PC-3 (cell line): ENCODE measurements around the gene AVL9. TPM values are rescaled to one million over a fixed set of nuclear protein-coding genes. Genes with fewer than 3 reads are reported as not detected.
A peak's percentile ranks its signal among the peaks of the same experiment; 100 is the strongest.

Experiments
- ATAC-seq: fragments of 200-7000 bp; cut with Tn5 transposase; 2 replicates; pipeline ENCODE4 v1.9.1; 2020; ENCODE audit warnings: mild to moderate bottlenecking, moderate library complexity
- Bru-seq: library from RNA; stranded (reverse); fragments of 400-500 nt; gene quantifications from one replicate; lab custom pipeline; 2021; lab: Mats Ljungman, UMichigan
- BruChase-seq, 2 experiments: library from RNA; stranded (reverse); fragments of 400-500 nt; gene quantifications; one replicate each; lab custom pipeline; 2021; lab: Mats Ljungman, UMichigan
- BruUV-seq: library from RNA; stranded (reverse); fragments of 400-500 nt; replicated peaks from 2 replicates; lab custom pipeline; 2021; lab: Mats Ljungman, UMichigan
- CTCF ChIA-PET: fragments of 300-600 bp; sonication (Branson Sonifier 250); formaldehyde crosslinking; loops from one replicate; lab custom pipeline; 2022; ENCODE audit warnings: antibody characterized with exemption; lab: Charles Lee
- POLR2A ChIA-PET: fragments of 300-600 bp; sonication (Branson Sonifier 250); formaldehyde crosslinking; loops from one replicate; lab custom pipeline; 2022; ENCODE audit warnings: antibody characterized with exemption; ENCODE audit not compliant: unreplicated experiment; lab: Charles Lee
- DNase-seq: peaks from one replicate; pipeline ENCODE4 v3.0.0-alpha.2; 2015
- H2AFZ ChIP-seq: fragments of 300-600 bp; sonication (generic); 2 replicates; pipeline ENCODE4 v1.6.0; 2016; ENCODE audit warnings: antibody characterized with exemption, low read length
- H3F3A ChIP-seq: fragments of 300-600 bp; sonication (generic); one replicate; pipeline ENCODE4 v1.6.0; 2017; ENCODE audit warnings: antibody characterized with exemption, low read length, control low read depth, mild to moderate bottlenecking; ENCODE audit not compliant: unreplicated experiment
- H3K27ac ChIP-seq: fragments of 300-600 bp; sonication (generic); 2 replicates; pipeline ENCODE4 v1.5.1; 2016; ENCODE audit warnings: mild to moderate bottlenecking, low read length
- H3K27me3 ChIP-seq: fragments of 300-600 bp; sonication (generic); 2 replicates; pipeline ENCODE4 v1.6.1; 2016; ENCODE audit warnings: low read length, mixed read lengths
- H3K36me3 ChIP-seq: fragments of 300-600 bp; sonication (generic); 2 replicates; pipeline ENCODE4 v1.6.1; 2016; ENCODE audit warnings: low read depth, mixed run types, low read length, mixed read lengths
- H3K4me1 ChIP-seq: fragments of 300-600 bp; sonication (generic); 2 replicates; pipeline ENCODE4 v1.5.1; 2016; ENCODE audit warnings: low read length; ENCODE audit not compliant: insufficient read depth
- H3K4me2 ChIP-seq: fragments of 300-600 bp; sonication (generic); 2 replicates; pipeline ENCODE4 v1.6.0; 2016; ENCODE audit warnings: low read length
- H3K4me3 ChIP-seq: fragments of 300-600 bp; sonication (generic); 2 replicates; pipeline ENCODE4 v1.5.1; 2016; ENCODE audit warnings: mild to moderate bottlenecking, low read length, mixed read lengths
- H3K79me2 ChIP-seq: fragments of 300-600 bp; sonication (generic); 2 replicates; pipeline ENCODE4 v1.6.1; 2017; ENCODE audit warnings: low read length, mixed read lengths
- H3K9ac ChIP-seq: fragments of 300-600 bp; sonication (generic); 2 replicates; pipeline ENCODE4 v1.6.0; 2016; ENCODE audit warnings: mild to moderate bottlenecking, low read length
- H3K9me2 ChIP-seq: fragments of 300-600 bp; sonication (generic); replicated peaks from 2 replicates; pipeline ENCODE4 v1.6.1; 2016; ENCODE audit warnings: mixed run types, low read length, mixed read lengths
- H3K9me3 ChIP-seq: fragments of 300-600 bp; sonication (generic); 2 replicates; pipeline ENCODE4 v1.6.1; 2016; ENCODE audit warnings: low read length, mixed read lengths
- H4K20me1 ChIP-seq: fragments of 300-600 bp; sonication (generic); 2 replicates; pipeline ENCODE4 v1.6.1; 2016; ENCODE audit warnings: low read length, mixed read lengths
- EZH2 ChIP-seq: fragments of 300-600 bp; sonication (generic); IDR thresholded peaks from one replicate; pipeline ENCODE4 v1.6.1; 2017; ENCODE audit warnings: antibody characterized with exemption, mild to moderate bottlenecking, low read length; ENCODE audit not compliant: unreplicated experiment
- EZH2phosphoT487 ChIP-seq: fragments of 300-600 bp; sonication (generic); IDR thresholded peaks from 2 replicates; pipeline ENCODE4 v1.6.1; 2018; ENCODE audit warnings: mild to moderate bottlenecking, antibody characterized with exemption, low read length, borderline replicate concordance
- intact Hi-C: fragments of 100-400 bp; cut with micrococcal nuclease; formaldehyde crosslinking; loops from 2 replicates; pipeline ENCODE4 v1.9.0; 2023
- long read RNA-seq: library from polyadenylated mRNA; unstranded; transcript quantifications from one replicate; pipeline ENCODE4 v2.0.0, GENCODE V29; 2021; ENCODE audit not compliant: unreplicated experiment
- total RNA-seq: library from RNA; depleted of rRNA; stranded (reverse); fragments of >200 nt; gene quantifications from 2 replicates; pipeline ENCODE4 v1.2.3, GENCODE V29; 2014; rRNA removed
- TF ChIP-seq, protein P1 (sequence below): fragments of 300-600 bp; sonication (generic); conservative IDR thresholded peaks from 2 replicates; pipeline ENCODE4 v1.5.1; 2017; ENCODE audit warnings: antibody characterized with exemption, low read depth, mild to moderate bottlenecking, low read length

The AVL9 gene
- 11.3 and 13.2 TPM in 2 replicates for total RNA-seq
- percentile 93 among the genes with signal in this experiment for Bru-seq, nascent RNA
- BruChase-seq, experiment 1, labeled RNA remaining after a 6-hour chase: percentile 84 among the genes with signal in this experiment
- percentile 91 among the genes with signal in this experiment for BruChase-seq, experiment 2, labeled RNA remaining after a 2-hour chase
- long read RNA-seq, full-length matches to known transcripts: 32 of 68 reads
- long read RNA-seq, partial matches to known transcripts: 5 of 68 reads
- long read RNA-seq, other reads (novel, unspliced or antisense): 31 of 68 reads

DNA sequence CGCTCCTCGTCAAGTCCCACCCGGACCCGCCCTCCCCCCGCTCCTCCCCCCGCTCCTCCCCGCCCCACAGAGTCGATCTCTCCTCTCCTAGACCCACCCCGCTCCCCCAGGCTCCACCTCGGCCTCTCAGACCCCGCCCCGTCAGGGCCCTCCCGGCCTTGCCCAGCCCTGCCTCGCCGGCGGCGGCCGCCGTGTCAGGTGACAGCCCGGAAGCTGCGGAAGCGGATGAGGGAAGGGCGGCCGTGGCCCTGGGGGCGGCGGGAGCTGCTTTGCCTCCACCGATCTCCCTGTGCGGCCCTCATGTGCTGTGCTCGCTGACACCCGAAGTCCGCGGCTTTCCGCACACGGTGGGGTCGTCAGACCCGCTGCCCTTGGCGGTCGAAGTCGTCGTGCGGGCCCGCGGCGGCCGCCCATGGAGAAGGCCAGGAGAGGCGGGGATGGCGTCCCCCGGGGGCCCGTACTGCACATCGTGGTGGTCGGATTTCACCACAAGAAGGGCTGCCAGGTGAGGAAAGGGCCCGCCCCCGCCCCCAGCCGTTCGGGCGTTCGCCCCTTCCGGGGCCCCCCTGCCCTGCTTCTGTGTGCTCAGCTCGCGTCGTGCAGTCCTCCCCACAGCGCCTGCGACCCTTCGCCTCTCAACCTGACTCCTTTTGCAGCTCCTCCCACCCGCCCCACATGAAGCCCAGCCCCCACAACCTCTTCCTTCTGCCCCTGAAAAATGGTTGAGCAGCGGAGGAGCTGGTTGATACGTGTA lies at the start of gene AVL9:
Gene AVL9, plus strand, starts transcription at position 192 of the 754 bp plus-strand sequence. Its CDS starts 221 bp downstream, at position 413.
- Histone ChIP-seq H3K9ac (peak within 1 kb of the TSS; percentile 98), H3K27me3 (no peaks in the 10 kb centered on the region), H2AFZ (peak within 1 kb of the TSS; percentile 93), H4K20me1 (0 out of 2 replicates have a peak, but pooled peaks cover 6% of the 10 kb centered on the region), H3K79me2 (peaks cover 56% of the 10 kb centered on the region), H3K27ac (peak within 1 kb of the TSS; percentile 86), H3K9me2 (no peaks in the 10 kb centered on the region), H3F3A (no peaks in the 10 kb centered on the region), H3K4me1 (peaks cover 13% of the 10 kb centered on the region; the same call in 1 of the 2 replicates), H3K9me3 (no peaks in the 10 kb centered on the region), H3K4me2 (peak within 1 kb of the TSS; percentile 97), H3K36me3 (no peaks in the 10 kb centered on the region), H3K4me3 (peak within 1 kb of the TSS; percentile 95)
- ATAC-seq: peak; percentile 93
- ChIA-PET CTCF (interaction anchor here (0.5 kb wide), 1 partner anchor 123 kb away, joined by 3 read pairs; no protein-coding TSS in a partner anchor), POLR2A (interaction anchor here (0.5 to 0.7 kb wide), 4 partner anchors 38 to 530 kb away, joined by 5 to 14 read pairs (median 9); no protein-coding TSS in a partner anchor)
- DNase-seq: peak; percentile 94
- TF ChIP-seq EZH2phosphoT487 (no peak), EZH2 (no peak)
- TF ChIP-seq, protein P1, sequence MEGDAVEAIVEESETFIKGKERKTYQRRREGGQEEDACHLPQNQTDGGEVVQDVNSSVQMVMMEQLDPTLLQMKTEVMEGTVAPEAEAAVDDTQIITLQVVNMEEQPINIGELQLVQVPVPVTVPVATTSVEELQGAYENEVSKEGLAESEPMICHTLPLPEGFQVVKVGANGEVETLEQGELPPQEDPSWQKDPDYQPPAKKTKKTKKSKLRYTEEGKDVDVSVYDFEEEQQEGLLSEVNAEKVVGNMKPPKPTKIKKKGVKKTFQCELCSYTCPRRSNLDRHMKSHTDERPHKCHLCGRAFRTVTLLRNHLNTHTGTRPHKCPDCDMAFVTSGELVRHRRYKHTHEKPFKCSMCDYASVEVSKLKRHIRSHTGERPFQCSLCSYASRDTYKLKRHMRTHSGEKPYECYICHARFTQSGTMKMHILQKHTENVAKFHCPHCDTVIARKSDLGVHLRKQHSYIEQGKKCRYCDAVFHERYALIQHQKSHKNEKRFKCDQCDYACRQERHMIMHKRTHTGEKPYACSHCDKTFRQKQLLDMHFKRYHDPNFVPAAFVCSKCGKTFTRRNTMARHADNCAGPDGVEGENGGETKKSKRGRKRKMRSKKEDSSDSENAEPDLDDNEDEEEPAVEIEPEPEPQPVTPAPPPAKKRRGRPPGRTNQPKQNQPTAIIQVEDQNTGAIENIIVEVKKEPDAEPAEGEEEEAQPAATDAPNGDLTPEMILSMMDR: no peak
- intact Hi-C loops: loop anchor here (1.0 to 10.0 kb wide), 2 partner anchors 163 to 549 kb away; no protein-coding TSS in a partner anchor
- BruUV-seq: no TSS peak

DNA sequence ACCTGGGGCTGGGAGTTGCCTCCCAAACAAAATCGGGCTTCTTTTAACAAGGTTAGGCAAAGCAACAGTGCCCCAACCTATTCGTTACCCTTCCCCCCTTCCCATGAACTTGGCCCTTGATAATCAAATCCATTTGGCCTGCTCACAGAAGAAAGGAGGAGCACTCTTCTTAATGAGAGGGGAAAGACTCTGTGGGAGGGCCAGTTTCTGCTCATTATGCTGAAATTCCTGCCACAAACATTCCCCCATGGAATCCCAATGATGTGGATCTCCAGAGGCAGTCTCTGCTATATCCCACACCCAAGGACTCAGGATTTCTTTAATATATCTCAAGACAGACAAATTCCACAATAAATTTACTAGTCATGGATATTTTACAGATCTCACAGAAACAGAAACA lies 48.1 kb upstream of the AVL9 start:
- ChIA-PET POLR2A (no interaction called here), CTCF (no interaction called here)
- Histone ChIP-seq H3K4me2 (no peak overlapping the region), H3K36me3 (no peaks in the 10 kb centered on the region), H3K27ac (no peak overlapping the region), H3F3A (no peaks in the 10 kb centered on the region), H3K79me2 (no peaks in the 10 kb centered on the region), H3K27me3 (peaks cover 64% of the 10 kb centered on the region), H3K4me1 (no peaks in the 10 kb centered on the region), H3K9me3 (no peaks in the 10 kb centered on the region), H3K9me2 (no peaks in the 10 kb centered on the region), H2AFZ (no peak overlapping the region), H3K9ac (no peak overlapping the region), H4K20me1 (no peaks in the 10 kb centered on the region), H3K4me3 (no peak overlapping the region)
- ATAC-seq: no peak
- TF ChIP-seq EZH2phosphoT487: no peak
- TF ChIP-seq, protein P1: no peak
- no TSS peak for BruUV-seq
- intact Hi-C loops: no loop called here
- no peak for DNase-seq
